NCI-H446 (cell line): ENCODE data around the gene FBXO30.

Experiments
- DNase-seq, 2 experiments: peaks; one replicate each; lab custom pipeline; 2025; lab: John Stamatoyannopoulos, UW

Gene FBXO30

DNA sequence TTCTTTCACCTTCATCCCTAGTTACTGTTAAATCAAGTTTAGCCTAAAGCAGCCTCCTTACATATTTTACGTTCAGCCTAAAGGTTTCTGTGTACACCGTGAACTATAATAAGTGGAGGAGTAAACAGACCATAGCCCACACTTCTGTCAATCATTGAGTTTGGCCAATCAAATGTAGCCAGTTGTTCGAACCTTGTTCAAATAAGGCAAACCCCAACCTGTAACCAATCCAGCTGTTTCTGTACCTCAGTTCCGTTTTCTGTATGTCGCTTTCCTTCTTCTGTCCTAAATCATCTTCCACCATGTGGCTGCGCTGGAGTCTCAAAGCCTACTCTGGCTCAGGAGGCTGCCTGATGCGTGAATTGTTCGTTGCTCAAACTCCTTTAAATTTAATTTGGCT, 1.8 kb upstream of the FBXO30 start:
- DNase-seq, result no peak

DNA sequence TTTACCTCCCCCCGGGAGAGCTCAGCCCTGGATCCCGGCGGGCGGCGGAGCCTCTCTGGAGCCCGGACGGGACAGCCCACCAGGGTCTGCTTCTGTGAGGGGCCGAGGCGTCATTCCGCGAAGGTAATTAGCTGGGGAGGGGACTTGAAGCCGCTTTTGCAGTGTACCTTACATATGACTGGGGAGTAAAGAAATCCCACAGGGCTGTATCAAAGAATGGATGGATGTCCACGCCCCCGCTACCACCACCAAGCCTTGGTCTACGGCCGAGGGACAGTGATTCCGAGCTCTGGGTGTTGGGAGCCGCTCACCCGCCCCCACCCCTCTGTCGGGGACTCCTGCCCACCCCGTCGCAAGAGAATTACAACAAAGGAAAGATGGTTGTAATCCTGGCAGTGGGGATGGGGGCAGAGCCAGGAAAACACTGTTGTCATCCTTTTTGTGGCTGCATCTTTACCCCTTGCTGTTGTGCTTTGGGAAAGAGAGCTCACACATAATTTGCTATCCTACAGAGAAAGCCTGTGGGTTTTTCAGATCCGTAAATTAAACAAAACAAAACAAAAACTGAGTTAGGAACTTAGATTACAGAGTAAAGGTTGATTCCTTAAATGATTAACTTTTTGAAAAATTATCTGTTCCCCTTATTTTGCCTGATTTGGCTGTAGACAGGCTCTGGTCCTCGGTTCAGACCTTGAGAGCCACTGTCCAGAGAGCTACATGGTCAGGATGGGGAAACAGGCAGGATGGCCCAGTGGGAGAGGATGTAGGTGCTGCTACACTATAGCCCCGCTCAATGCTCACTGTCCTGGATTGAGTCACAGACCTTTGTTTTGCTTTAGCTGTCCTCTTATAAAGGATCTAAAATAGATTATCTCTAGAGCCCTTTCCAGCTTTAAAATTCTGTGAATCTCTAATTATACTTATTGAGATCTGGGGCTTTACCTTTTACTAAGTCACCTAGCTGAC, 997 bp upstream of the FBXO30 start:
- peak in 1 of 2 experiments; percentile 31 for DNase-seq

DNA sequence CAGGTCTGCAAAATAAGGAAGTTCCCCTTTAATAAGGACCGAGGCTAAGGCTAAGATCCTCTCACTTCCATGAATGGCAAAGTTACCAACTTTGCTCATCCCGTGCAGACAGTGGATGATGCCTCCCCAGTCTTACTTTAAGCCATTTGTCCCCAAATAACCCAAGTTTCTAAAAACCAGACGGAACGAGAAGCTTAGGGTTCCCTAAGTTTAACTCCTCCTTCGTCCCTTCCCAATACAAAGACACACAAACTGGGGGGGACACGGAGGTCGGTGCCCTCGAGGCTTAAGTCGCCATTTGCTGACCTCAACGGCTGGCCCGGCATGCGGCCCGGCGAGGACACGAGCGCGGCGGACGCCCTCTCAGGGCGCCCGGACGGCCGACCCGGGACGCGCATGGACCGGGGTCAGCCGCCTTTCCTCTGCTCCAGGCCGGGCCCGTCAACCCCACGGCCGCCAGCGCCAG, 527 bp downstream of the FBXO30 start:
- DNase-seq, result peak in 1 of 2 experiments; percentile 42

GRCh38 chr6:145813285-145814034, 1.1 kb downstream of the FBXO30 start:
- peak in 1 of 2 experiments; percentile 17 for DNase-seq

DNA sequence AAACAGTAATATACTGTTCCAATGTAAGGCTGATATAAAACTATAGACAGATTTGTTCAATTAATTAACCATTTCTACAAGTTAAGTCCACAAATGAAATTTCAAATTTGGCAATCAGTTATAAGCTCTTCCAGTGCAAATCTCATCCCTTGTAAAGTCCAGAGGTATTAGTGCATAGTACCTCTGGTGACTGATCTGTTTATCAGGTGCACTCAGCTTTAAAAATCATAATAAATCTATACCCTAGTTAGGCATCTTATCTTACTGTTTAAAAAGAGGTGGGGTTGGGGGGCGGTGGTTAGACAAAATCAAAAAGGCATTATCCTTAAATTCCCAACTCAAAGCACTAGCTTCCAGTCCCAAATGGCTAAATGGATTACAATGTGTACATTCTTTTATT, 2.9 kb downstream of the FBXO30 start:
- DNase-seq, result no peak

DNA sequence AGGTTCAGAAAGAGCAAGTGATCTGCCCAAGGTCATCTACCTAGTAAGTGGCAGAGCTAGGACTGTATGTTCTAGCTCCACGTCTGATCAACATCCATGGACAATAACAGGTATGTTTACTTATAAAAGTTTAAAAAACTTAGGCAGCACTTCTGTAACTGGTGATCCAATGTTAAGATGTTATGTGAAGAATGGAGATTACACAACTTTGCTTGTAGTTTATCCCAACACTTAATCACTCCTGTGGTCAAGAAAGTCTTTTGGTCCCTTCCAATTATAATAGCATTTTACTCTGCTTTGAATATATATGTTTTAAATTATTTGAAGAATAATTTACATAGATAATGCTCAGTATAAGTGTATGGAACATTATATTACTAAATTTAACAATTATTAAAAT, 4.8 kb downstream of the FBXO30 start:
- no peak for DNase-seq

GRCh38 chr6:145809211-145809610, 5.4 kb downstream of the FBXO30 start:
- no peak for DNase-seq

DNA sequence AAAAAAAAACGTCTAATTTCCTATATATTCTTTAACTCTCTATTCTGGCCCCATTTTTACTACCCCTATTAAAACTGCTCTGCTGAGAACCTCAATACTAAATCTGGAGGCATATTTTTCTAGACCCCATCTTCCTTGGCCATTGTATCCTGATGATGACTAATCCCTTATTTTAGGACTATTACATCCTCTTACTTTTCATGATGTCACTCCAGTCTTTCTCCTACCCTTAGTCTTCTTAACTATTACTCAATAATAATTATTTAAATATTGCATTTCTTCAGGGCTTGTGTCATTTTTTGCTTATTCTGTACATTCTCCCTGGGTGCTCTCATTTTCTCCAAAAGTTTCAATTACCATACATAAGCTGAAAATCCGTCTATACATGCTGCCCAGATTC, 6.4 kb downstream of the FBXO30 start:
- DNase-seq, result no peak

DNA sequence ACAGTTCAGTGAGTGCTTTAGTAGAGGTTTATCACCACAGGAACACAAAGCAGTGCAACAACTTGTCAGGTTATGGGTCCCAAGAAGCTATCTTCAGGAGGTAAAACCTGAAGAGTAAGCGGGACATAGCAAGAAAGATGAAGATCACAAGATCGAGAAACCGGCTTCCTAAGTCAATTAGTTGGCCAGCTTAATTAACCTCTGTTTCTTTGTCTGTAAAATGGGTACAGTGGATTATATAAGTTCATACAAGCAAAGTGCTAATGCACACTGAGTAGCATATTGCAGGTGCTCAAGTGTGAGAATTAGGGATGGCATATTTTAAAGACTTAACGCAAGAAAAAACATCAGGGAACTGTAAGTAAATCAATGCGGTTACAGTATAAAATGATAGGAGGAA, 12.5 kb downstream of the FBXO30 start:
- no peak for DNase-seq

DNA sequence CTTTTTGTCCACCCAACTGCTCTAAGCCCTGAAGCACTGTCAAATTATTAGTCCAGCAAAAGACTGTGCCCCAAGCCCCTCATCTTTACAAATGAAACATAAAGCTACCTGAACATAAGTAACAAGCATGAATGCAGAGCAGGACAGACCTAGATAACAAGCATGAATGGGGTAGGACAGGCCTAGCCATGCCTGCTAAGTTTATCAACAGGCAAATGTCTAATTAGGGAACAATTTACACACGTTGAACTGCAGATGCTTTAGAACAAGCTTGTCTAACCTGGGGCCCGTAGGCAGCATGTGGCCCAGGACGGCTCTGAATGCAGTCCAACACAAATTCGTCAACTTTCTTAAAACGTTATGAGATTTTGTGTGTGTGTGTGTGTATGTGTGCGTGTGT, 13.6 kb downstream of the FBXO30 start:
- DNase-seq, result no peak

DNA sequence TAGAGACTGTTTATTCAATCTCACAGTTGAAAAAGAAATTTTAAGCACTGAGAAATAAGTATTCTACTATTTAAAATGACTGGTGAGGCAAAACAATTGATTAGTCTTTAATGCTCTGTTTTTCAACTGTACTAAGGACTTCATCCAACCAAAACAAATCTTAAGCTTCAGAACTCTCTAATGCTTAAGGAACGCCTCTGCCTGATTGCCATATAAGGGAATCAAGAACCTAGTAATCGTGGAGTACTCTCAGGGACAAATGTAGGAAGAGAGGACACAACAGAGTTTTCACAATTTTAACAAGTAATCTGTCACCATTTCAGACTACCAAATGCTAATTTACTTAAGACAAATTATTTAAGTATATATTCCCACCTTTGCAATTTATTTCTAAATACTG, 16.1 kb downstream of the FBXO30 start:
- no peak for DNase-seq

- DNase-seq, result no peak
These were observed 25.2 kb downstream of the FBXO30 start for GRCh38 chr6:145789443-145789842.

DNA sequence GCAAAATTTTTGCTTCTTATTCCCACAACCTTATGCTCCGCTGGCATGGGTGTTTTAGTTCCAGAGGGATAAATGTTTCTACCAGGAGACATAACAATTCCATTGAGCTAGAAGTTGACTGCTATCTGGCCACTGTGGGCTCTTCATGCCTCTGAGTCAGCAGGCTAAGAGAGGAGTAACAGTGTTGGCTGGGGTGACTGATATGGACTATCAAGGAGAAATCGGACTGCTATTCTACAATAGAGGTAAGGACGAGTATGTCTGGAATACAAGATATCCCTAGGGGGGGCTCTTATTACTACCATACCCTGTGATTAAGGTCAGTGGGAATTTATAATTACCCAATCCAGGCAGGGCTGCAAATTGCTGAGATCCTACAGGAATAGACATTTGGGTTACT, 26.9 kb downstream of the FBXO30 start:
- no peak for DNase-seq

GRCh38 chr6:145784683-145785082, 29.9 kb downstream of the FBXO30 start:
- DNase-seq, result no peak

- DNase-seq, result no peak
These were observed 30.8 kb downstream of the FBXO30 start for GRCh38 chr6:145783796-145784195.

DNA sequence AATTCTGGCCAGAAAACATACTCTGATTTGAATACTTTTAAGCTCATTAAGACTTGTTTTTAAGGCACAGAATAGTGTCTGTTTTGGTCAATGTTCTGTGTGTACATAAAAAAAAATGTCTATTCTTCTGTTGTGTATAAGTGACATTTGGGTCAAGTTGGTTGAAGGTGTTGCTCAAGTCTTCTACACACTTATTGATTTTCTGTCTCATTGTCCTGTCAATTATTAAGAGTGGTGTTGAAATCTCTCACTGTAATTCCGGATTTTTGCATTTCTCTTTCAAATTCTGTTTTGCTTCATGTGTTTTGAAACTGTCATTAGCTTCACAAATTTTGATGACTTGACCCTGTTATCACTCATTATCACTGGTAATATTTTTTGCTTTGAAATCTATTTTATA, 41.7 kb downstream of the FBXO30 start:
- DNase-seq, result no peak

- no peak for DNase-seq
These were observed 49.1 kb downstream of the FBXO30 start for GRCh38 chr6:145765449-145765848.

GRCh38 chr6:145763742-145764141, 50.9 kb downstream of the FBXO30 start:
- DNase-seq, result no peak

DNA sequence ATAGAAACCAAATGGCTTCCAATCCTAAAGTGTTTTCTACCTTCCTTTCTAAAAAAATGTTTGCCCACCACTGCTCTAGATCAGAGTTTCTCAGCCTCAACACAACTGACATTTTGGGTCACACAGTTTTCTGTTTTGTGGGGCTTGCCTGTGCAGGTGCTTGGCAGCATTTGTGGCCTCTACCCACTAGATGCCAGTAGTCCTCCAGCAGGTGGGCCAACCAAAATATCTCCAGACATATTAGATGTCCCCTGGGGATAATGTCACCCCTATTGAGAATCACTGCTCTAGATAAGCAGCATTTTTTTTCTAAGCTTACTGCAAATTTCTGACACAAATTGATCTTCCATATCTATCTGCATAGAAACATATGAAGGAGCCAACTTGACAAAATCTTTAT, 53.0 kb downstream of the FBXO30 start:
- DNase-seq, result no peak

DNA sequence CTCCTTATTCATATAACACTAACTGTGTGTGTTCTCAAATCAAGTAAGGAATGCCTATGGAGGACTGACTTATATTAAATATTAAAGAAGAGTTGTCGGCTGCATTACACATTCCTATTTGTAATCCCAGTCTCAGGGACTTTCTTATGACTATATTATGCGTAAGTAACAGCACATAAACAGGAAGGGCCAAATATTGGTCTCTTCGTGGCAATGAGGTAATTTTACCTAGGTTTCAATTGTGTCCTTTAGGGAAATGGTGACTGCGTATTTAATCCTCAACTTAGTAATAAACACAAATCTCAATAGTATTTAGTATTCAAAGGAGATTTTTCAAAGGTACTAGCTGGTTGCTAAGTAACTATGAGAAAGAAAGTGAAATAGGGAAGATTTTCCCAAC, 56.5 kb downstream of the FBXO30 start:
- no peak for DNase-seq

- DNase-seq, result peak in 1 of 2 experiments; percentile 20
These were observed 58.4 kb downstream of the FBXO30 start for GRCh38 chr6:145756170-145756662.

- no peak for DNase-seq
These were observed 58.9 kb downstream of the FBXO30 start for GRCh38 chr6:145755682-145756081.

DNA sequence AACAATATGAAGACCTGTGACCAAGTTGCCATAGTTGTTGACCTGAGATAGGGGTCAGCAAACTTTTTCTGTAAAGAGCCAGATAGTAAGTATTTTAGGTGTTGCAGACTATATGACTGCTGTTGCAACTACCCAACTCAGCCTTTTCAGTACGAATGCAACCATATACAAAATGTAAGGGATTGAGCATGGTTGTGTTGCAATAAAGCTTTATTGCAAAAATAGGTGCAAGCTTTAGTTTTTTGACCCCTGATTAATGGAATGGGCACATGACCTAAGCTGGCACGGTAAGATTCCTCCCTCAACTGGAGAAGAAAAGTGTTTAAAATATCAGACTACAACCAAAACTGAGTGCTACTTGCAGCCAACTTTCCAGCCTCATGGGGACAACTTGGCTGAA, 62.0 kb downstream of the FBXO30 start:
- DNase-seq, result no peak
